IPS DF 6.9 (cell line): Measurements from ENCODE around the gene CILP.

ENCODE experiments used
- DNase-seq: peaks from one replicate; pipeline ENCODE4 v3.0.0-alpha.2; 2013; ENCODE audit warnings: low read depth, low spot score
- H3K27ac ChIP-seq: one replicate; pipeline ENCODE4 v1.5.1; 2013; ENCODE audit warnings: low read length, control low read depth
- H3K27me3 ChIP-seq: 2 replicates; pipeline ENCODE4 v1.6.1; 2013; ENCODE audit warnings: mild to moderate bottlenecking, low read length; ENCODE audit not compliant: control insufficient read depth, insufficient read depth
- H3K36me3 ChIP-seq: 2 replicates; pipeline ENCODE4 v1.6.1; 2013; ENCODE audit warnings: low read length; ENCODE audit not compliant: control insufficient read depth, insufficient read depth
- H3K4me1 ChIP-seq: 2 replicates; pipeline ENCODE4 v1.6.1; 2013; ENCODE audit warnings: low read length; ENCODE audit not compliant: control insufficient read depth, insufficient read depth
- H3K4me3 ChIP-seq: 2 replicates; pipeline ENCODE4 v1.5.1; 2013; ENCODE audit warnings: mild to moderate bottlenecking, low read length
- H3K9me3 ChIP-seq: 2 replicates; pipeline ENCODE4 v1.6.1; 2013; ENCODE audit warnings: low read length, inconsistent platforms; ENCODE audit not compliant: control insufficient read depth, insufficient read depth
- WGBS: extraction: QIAGEN DNeasy Blood & Tissue Kit; methylation state at CpG from one replicate; pipeline ENCODE4 v1.1.7; 2013; ENCODE audit warnings: mixed read lengths, missing lambda C conversion rate; ENCODE audit not compliant: insufficient read length, insufficient coverage; 5-methylcytosine and 5-hydroxymethylcytosine counted together

The CILP gene

GRCh38 chr15:65156692-65157091 is 54.6 kb downstream of the CILP start:
- Histone ChIP-seq H3K4me1 (no peaks in the 10 kb centered on the region), H3K36me3 (peaks cover 12% of the 10 kb centered on the region; the same call in 1 of the 2 replicates), H3K4me3 (no peak overlapping the region), H3K27me3 (no peaks in the 10 kb centered on the region), H3K27ac (no peak overlapping the region), H3K9me3 (no peaks in the 10 kb centered on the region)
- no peak for DNase-seq
- WGBS, result no CpG with 5 or more reads among the region's 5 CpGs

- no peaks in the 10 kb centered on the region for H3K9me3 ChIP-seq
- DNase-seq, result no peak
- H3K4me1 ChIP-seq, result no peaks in the 10 kb centered on the region
- WGBS, result no CpG with 5 or more reads among the region's 6 CpGs
- H3K27me3 ChIP-seq, result no peaks in the 10 kb centered on the region
- no peak overlapping the region for H3K4me3 ChIP-seq
- H3K27ac ChIP-seq, result no peak overlapping the region
- peaks cover 12% of the 10 kb centered on the region; the same call in 1 of the 2 replicates for H3K36me3 ChIP-seq
These were observed 56.6 kb downstream of the CILP start for GRCh38 chr15:65154720-65155119.

- Histone ChIP-seq H3K4me1 (no peaks in the 10 kb centered on the region), H3K27me3 (no peaks in the 10 kb centered on the region), H3K27ac (no peak overlapping the region), H3K4me3 (no peak overlapping the region), H3K9me3 (no peaks in the 10 kb centered on the region), H3K36me3 (no peaks in the 10 kb centered on the region)
- no peak for DNase-seq
- no CpG with 5 or more reads among the region's 3 CpGs for WGBS
These were observed 63.4 kb downstream of the CILP start for GRCh38 chr15:65147902-65148301.

- Histone ChIP-seq H3K9me3 (no peaks in the 10 kb centered on the region), H3K27ac (no peak overlapping the region), H3K4me1 (no peaks in the 10 kb centered on the region), H3K4me3 (no peak overlapping the region), H3K36me3 (no peaks in the 10 kb centered on the region), H3K27me3 (no peaks in the 10 kb centered on the region)
- WGBS, result no CpG with 5 or more reads among the region's 4 CpGs
- DNase-seq, result no peak
These were observed 64.8 kb downstream of the CILP start for GRCh38 chr15:65146438-65146837.
